Testis (tissue), 3 donors: ENCODE measurements around the gene RAB34. TPM values are rescaled to one million over a fixed set of nuclear protein-coding genes. Genes with fewer than 3 reads are reported as not detected.

Source experiments
- DNase-seq: peaks from one replicate; pipeline ENCODE4 v3.0.0-alpha.2; 2019
- H3K27ac ChIP-seq, 2 donors: fragments of 200-600 bp; sonication (generic); one replicate each; pipeline ENCODE4 v1.5.1; 2019
- H3K27me3 ChIP-seq: fragments of 200-600 bp; sonication (generic); one replicate; pipeline ENCODE4 v1.5.1; 2019
- H3K36me3 ChIP-seq: fragments of 200-600 bp; sonication (generic); one replicate; pipeline ENCODE4 v1.5.1; 2017; ENCODE audit warnings: low read depth; ENCODE audit errors: missing control alignments
- H3K4me1 ChIP-seq: fragments of 200-600 bp; sonication (generic); one replicate; pipeline ENCODE4 v1.5.1; 2019
- H3K4me3 ChIP-seq, 2 donors: fragments of 200-600 bp; sonication (generic); one replicate each; pipeline ENCODE4 v1.5.1; 2017 to 2019
- H3K9me3 ChIP-seq: fragments of 200-600 bp; sonication (generic); one replicate; pipeline ENCODE4 v1.5.1; 2017
- POLR2A ChIP-seq: fragments of 450-650 bp; IDR thresholded peaks from one replicate; pipeline ENCODE4 v1.6.1; 2017; ENCODE audit warnings: antibody characterized with exemption, mild to moderate bottlenecking, moderate library complexity
- WGBS, 2 donors: methylation state at CpG; one replicate each; pipeline ENCODE4 v1.1.5; 2018; 5-methylcytosine and 5-hydroxymethylcytosine counted together
- intact Hi-C: fragments of 100-400 bp; cut with DNase I; formaldehyde crosslinking; loops from one replicate; pipeline ENCODE4 v1.15.1; 2023; ENCODE audit warnings: low total_unique reads
- polyA plus RNA-seq: library from polyadenylated mRNA; stranded (reverse); fragments of 350-450 nt; fragmentation: Illumina TruSeq; extraction: RNeasy Lipid Tissue Mini Kit (QIAGEN cat#74804); gene quantifications from one replicate; pipeline ENCODE4 v1.2.3, GENCODE V29; 2014; ENCODE audit warnings: low read depth, low replicate concordance; ENCODE audit not compliant: insufficient read depth
- total RNA-seq, 2 donors: library from RNA; depleted of rRNA; stranded (reverse); fragments of >200 nt; gene quantifications; one replicate each; pipeline ENCODE4 v1.2.3, GENCODE V29; 2016
- TF ChIP-seq, protein P1 (sequence below), 3 experiments: fragments of 450-650 bp in 2 of 3; fragments of 200-600 bp in 1 of 3; sonication (generic) in 1 of 3; IDR thresholded peaks; one replicate each; pipeline ENCODE4 v1.5.1; 2016 to 2019; ENCODE audit warnings: antibody characterized with exemption in 3 of 3, mild to moderate bottlenecking in 2 of 3, moderate library complexity in 1 of 3

Gene RAB34
- total and polyA plus RNA-seq, 3 donors from 2014 or later: 30.4 to 47.3 (median 42.1) TPM

GRCh38 chr17:28756049-28756804 is 38.6 kb upstream of the RAB34 start:
- no peaks in the 10 kb centered on the region for H3K36me3 ChIP-seq
- WGBS, 2 donors: 76 to 92% methylated on average over 5 of the region's 5 CpGs
- TF ChIP-seq, protein P1, sequence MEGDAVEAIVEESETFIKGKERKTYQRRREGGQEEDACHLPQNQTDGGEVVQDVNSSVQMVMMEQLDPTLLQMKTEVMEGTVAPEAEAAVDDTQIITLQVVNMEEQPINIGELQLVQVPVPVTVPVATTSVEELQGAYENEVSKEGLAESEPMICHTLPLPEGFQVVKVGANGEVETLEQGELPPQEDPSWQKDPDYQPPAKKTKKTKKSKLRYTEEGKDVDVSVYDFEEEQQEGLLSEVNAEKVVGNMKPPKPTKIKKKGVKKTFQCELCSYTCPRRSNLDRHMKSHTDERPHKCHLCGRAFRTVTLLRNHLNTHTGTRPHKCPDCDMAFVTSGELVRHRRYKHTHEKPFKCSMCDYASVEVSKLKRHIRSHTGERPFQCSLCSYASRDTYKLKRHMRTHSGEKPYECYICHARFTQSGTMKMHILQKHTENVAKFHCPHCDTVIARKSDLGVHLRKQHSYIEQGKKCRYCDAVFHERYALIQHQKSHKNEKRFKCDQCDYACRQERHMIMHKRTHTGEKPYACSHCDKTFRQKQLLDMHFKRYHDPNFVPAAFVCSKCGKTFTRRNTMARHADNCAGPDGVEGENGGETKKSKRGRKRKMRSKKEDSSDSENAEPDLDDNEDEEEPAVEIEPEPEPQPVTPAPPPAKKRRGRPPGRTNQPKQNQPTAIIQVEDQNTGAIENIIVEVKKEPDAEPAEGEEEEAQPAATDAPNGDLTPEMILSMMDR (IDR thresholded peaks at IDR 0.05): no peak
- no peak for TF ChIP-seq POLR2A
- intact Hi-C loops: loop anchor here (10.0 kb wide), 1 partner anchor 159 kb away; no protein-coding TSS in a partner anchor
- no peaks in the 10 kb centered on the region for H3K9me3 ChIP-seq
- DNase-seq: no peak
- no peak overlapping the region for H3K27ac ChIP-seq
- no peak overlapping the region for H3K4me3 ChIP-seq
- H3K4me1 ChIP-seq: no peaks in the 10 kb centered on the region
- no peaks in the 10 kb centered on the region for H3K27me3 ChIP-seq

DNA sequence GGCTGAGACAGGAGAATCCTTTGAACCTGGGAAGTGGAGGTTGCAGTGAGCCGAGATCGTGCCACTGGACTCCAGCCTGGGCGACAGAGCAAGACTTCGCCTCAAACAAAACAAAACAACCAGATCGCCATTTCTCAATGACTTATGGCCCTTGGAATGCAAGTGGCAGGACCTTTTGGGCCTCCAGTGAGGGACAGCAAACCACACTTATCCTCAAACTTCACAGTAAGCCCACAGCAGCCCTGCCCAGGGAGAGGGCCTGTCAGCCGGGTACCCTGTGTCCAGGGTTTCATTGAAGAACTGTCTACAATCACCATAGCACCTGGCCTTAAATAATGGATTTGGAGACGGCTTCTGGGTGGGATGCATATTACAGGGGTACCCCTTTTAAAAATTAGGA is 37.8 kb upstream of the RAB34 start:
- 86 to 87% methylated on average over 4 to 7 of the region's 7 CpGs for WGBS, 2 donors
- Histone ChIP-seq H3K27me3 (no peaks in the 10 kb centered on the region), H3K36me3 (no peaks in the 10 kb centered on the region)

GRCh38 chr17:28751600-28752366 is 34.1 kb upstream of the RAB34 start:
- no peak overlapping the region for H3K4me3 ChIP-seq
- WGBS, 2 donors: 94 to 96% methylated on average over 10 of the region's 10 CpGs
- TF ChIP-seq, protein P1 (IDR thresholded peaks at IDR 0.05): no peak
- TF ChIP-seq POLR2A: no peak
- no peaks in the 10 kb centered on the region for H3K9me3 ChIP-seq
- H3K27me3 ChIP-seq: no peaks in the 10 kb centered on the region
- peaks cover 15% of the 10 kb centered on the region for H3K4me1 ChIP-seq
- no peaks in the 10 kb centered on the region for H3K36me3 ChIP-seq
- intact Hi-C loops: loop anchor here (10.0 kb wide), 1 partner anchor 163 kb away; no protein-coding TSS in a partner anchor
- DNase-seq: no peak
- H3K27ac ChIP-seq: no peak overlapping the region

More for the DNA sequence above, 37.8 kb upstream of the RAB34 start:
- Histone ChIP-seq H3K27ac (no peak overlapping the region), H3K4me1 (peaks cover 5% of the 10 kb centered on the region), H3K9me3 (no peaks in the 10 kb centered on the region), H3K4me3 (no peak overlapping the region)
- no peak for DNase-seq
- intact Hi-C loops: loop anchor here (10.0 kb wide), 1 partner anchor 159 kb away; no protein-coding TSS in a partner anchor
- no peak for TF ChIP-seq POLR2A
- TF ChIP-seq, protein P1 (IDR thresholded peaks at IDR 0.05): no peak

DNA sequence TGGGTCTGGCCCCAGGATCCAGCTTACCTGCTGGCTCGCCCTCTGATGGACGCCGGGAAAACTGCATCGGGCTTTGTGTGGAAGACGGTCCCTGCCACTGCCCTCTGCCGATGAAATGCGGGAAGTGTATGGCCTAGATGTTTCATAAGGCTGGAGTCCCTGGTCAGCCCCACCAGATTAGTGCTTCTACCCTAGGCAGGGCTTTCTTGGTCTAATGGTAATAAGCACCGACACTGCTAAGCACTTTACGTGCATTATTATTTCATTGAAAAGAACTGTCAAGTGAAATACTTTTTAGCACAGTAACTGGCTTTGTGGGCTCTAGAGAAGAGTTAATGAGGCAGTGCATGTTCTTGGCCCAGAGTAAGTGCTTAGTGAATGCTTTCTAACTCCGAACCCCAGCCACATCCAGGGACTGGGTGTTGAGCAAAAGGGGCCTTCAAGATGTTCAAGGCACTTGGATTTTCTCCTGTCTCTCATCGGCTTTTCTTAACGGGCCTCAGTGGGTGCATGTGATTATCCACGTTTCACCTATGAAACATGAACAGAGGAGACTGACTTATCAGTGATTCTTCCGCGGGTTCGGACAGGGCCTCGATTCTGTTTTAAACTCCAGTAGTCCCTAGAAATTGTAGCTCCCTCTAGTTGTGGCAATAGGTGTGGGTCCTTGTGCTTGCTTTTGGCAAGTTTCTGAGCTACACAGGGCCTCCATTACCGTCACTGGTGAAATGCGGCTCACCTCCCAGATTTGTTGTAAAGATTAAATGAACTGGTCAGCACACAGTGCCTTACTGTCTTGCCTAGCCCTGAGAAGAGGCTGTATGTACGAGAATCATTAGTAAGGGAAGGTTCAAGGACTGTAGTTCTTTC is 32.7 kb upstream of the RAB34 start:
- Histone ChIP-seq H3K36me3 (no peaks in the 10 kb centered on the region), H3K4me3 (no peak overlapping the region), H3K4me1 (peaks cover 29% of the 10 kb centered on the region), H3K27ac (peak overlapping the region in 1 of 2 donors; percentile 15), H3K9me3 (no peaks in the 10 kb centered on the region), H3K27me3 (no peaks in the 10 kb centered on the region)
- TF ChIP-seq, protein P1 (IDR thresholded peaks at IDR 0.05): peak; percentile 97 to 99 (median 97)
- TF ChIP-seq POLR2A: no peak
- intact Hi-C loops: loop anchor here (10.0 kb wide), 1 partner anchor 164 kb away; no protein-coding TSS in a partner anchor
- DNase-seq: peak; percentile 97
- WGBS, 2 donors: 40 to 49% methylated on average over 17 to 20 of the region's 20 CpGs
